ENCODE measurements around the gene OR2H1.

- TF ChIP-seq CTCF (IDR thresholded peaks at IDR 0.05) (no peak), POLR2A (IDR thresholded peaks at IDR 0.05) (no peak), POLR2AphosphoS5 (IDR thresholded peaks at IDR 0.05) (no peak), EP300 (IDR thresholded peaks at IDR 0.05) (no peak)
Observed at GRCh38 chr6:29487131-29487530, 30.2 kb downstream of the OR2H1 start.
